Activated T-cell treated with anti-CD3 and anti-CD28 coated beads, Interleukin-2, amount 50 U/mL, for 48 hours (primary cell): ENCODE data around the gene TEX54.
A peak's percentile ranks its signal among the peaks of the same experiment; 100 is the strongest.

ENCODE experiments used
- DNase-seq, 2 experiments: peaks; one replicate each; pipeline ENCODE4 v3.0.0-alpha.2; 2020

The TEX54 gene

GRCh38 chr11:62786318-62787004 lies 46.2 kb downstream of the TEX54 start:
- DNase-seq, result peak; percentile 93

DNA sequence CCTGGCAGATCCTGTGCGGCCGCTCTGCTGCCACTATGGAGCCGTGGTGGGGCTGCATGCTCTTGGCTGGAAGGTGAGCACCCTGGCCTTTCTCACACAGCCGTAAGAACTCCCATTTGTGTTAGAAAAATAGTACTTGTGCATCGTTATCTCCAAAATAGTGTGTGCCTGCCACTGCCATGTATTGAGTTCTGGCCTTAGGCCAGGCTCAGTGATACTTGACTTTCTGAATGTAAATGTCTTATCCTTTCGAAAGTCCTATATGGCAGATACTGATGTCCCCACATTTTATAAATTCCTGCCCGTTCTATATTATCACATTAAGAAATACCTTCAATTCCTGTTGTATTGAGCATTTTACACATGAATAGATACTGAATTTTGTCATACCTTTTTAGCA lies 49.9 kb downstream of the TEX54 start:
- no peak for DNase-seq
